SU-DHL-6 (cell line): ENCODE data around the gene SKI.

Experiments
- H2AFZ ChIP-seq: fragments of 200-600 bp; sonication (generic); 2 replicates; pipeline ENCODE4 v1.6.1; 2014; ENCODE audit warnings: low read depth, mild to moderate bottlenecking, moderate library complexity, mixed read lengths, antibody characterized with exemption, low read length; ENCODE audit not compliant: severe bottlenecking
- H3F3A ChIP-seq: fragments of 200-600 bp; shearing (Covaris generic); 2 replicates; pipeline ENCODE4 v1.6.0; 2016; ENCODE audit warnings: antibody characterized with exemption, mild to moderate bottlenecking; ENCODE audit not compliant: insufficient read depth
- H3K27ac ChIP-seq: fragments of 200-600 bp; sonication (generic); 2 replicates; pipeline ENCODE4 v1.5.1; 2016; ENCODE audit warnings: low read depth, mild to moderate bottlenecking, low read length, moderate library complexity, mixed read lengths
- H3K27me3 ChIP-seq: fragments of 200-600 bp; sonication (generic), shearing (Covaris generic); 2 replicates; pipeline ENCODE4 v1.6.0; 2014; ENCODE audit warnings: mild to moderate bottlenecking, low read length
- H3K36me3 ChIP-seq: fragments of 200-600 bp; sonication (generic); 2 replicates; pipeline ENCODE4 v1.6.1; 2014; ENCODE audit warnings: mild to moderate bottlenecking, low read length, mixed read lengths
- H3K4me2 ChIP-seq: fragments of 300-600, 200-600 bp; shearing (Covaris generic), sonication (generic); 2 replicates; pipeline ENCODE4 v1.6.0; 2014; ENCODE audit warnings: low read length, low read depth, mild to moderate bottlenecking; ENCODE audit not compliant: poor library complexity, severe bottlenecking
- H3K4me3 ChIP-seq: fragments of 200-600 bp; sonication (generic); 2 replicates; pipeline ENCODE4 v1.5.1; 2014; ENCODE audit warnings: antibody characterized with exemption, low read length, mild to moderate bottlenecking, mixed read lengths; ENCODE audit not compliant: insufficient read depth, poor library complexity, severe bottlenecking
- H3K79me2 ChIP-seq: fragments of 200-600 bp; sonication (generic); 2 replicates; pipeline ENCODE4 v1.6.1; 2014; ENCODE audit warnings: mild to moderate bottlenecking, low read length, moderate library complexity; ENCODE audit not compliant: insufficient read depth
- H3K9ac ChIP-seq: fragments of 200-600 bp; sonication (generic); 2 replicates; pipeline ENCODE4 v1.7.0; 2014; ENCODE audit warnings: mild to moderate bottlenecking, low read length
- H3K9me2 ChIP-seq: fragments of 200-600 bp; sonication (generic); replicated peaks from 2 replicates; pipeline ENCODE4 v1.6.1; 2014; ENCODE audit warnings: low read length; ENCODE audit not compliant: insufficient read depth
- H3K9me3 ChIP-seq: fragments of 200-600 bp; sonication (generic); 2 replicates; pipeline ENCODE4 v1.6.1; 2014; ENCODE audit warnings: low read length, mixed read lengths; ENCODE audit not compliant: insufficient read depth
- H4K20me1 ChIP-seq: fragments of 200-600 bp; sonication (generic); 2 replicates; pipeline ENCODE4 v1.6.1; 2014; ENCODE audit warnings: low read depth, mild to moderate bottlenecking, antibody characterized with exemption, low read length, moderate library complexity, mixed read lengths
- EZH2phosphoT487 ChIP-seq: fragments of 200-600 bp; sonication (generic), shearing (Covaris generic); conservative IDR thresholded peaks from 2 replicates; pipeline ENCODE4 v1.6.1; 2018; ENCODE audit warnings: mild to moderate bottlenecking, antibody characterized with exemption, low read length, moderate library complexity, mixed read lengths
- TF ChIP-seq, protein P1 (sequence below): fragments of 200-600 bp; sonication (generic); IDR thresholded peaks from one replicate; pipeline ENCODE4 v1.5.1; 2017; ENCODE audit warnings: antibody characterized with exemption, mild to moderate bottlenecking, low read length, moderate library complexity; ENCODE audit not compliant: insufficient read depth, poor library complexity, severe bottlenecking

Gene SKI

DNA sequence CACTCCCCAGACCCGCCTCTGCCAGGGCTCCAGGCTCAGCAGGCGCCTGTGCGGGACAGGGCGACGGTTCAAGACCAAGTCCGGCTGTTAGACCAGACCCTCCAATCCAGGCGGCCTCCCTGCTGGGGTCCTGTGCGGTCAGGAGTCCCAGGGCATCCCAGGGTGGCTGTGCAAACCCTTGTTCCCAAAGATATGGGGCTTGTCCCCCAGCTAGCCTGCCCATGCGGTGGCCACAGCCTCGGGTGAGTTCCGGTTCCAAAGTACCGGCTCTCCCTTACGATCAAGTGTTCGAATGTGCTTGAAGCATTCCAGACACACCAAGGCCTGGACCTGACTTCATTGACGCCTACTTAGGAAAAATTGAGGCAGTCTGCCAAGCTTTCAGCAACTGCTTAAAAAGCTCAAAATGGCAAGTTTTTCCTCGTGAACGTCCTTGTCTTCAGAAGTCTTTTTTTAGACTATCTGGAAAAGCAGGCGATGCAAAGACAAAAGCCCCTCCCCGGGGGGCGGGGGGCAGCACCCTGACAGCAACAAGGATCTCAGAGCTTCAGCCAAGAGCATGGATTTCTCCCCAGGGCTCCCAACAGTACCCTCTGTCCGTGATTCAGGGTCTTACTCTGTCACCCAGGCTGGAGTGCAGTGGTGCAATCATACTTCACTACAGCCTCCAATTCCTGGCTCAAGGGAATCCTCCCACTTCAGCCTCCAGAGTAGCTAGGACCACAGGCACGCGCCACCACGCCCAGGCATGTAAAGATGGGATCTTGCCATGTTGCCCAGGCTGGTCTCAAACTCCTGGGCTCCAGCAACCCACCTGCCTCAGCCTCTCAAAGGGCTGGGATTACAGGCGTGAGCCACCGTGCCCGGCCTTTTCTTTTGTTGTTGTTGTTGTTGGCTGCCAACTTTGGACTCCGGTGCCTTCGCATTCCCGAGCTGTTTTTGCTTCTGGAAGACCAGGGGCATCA, 35.8 kb upstream of the SKI start:
- no peak overlapping the region for H3K4me2 ChIP-seq
- H2AFZ ChIP-seq, result no peak overlapping the region
- H3K9me3 ChIP-seq, result no peaks in the 10 kb centered on the region
- H3K36me3 ChIP-seq, result no peaks in the 10 kb centered on the region
- H3F3A ChIP-seq, result no peaks in the 10 kb centered on the region
- H3K27ac ChIP-seq, result no peak overlapping the region
- no peak overlapping the region for H3K4me3 ChIP-seq
- H4K20me1 ChIP-seq, result no peaks in the 10 kb centered on the region
- no peaks in the 10 kb centered on the region for H3K27me3 ChIP-seq
- H3K79me2 ChIP-seq, result no peaks in the 10 kb centered on the region
- H3K9me2 ChIP-seq, result no peaks in the 10 kb centered on the region
- TF ChIP-seq EZH2phosphoT487, result no peak
- TF ChIP-seq, protein P1, sequence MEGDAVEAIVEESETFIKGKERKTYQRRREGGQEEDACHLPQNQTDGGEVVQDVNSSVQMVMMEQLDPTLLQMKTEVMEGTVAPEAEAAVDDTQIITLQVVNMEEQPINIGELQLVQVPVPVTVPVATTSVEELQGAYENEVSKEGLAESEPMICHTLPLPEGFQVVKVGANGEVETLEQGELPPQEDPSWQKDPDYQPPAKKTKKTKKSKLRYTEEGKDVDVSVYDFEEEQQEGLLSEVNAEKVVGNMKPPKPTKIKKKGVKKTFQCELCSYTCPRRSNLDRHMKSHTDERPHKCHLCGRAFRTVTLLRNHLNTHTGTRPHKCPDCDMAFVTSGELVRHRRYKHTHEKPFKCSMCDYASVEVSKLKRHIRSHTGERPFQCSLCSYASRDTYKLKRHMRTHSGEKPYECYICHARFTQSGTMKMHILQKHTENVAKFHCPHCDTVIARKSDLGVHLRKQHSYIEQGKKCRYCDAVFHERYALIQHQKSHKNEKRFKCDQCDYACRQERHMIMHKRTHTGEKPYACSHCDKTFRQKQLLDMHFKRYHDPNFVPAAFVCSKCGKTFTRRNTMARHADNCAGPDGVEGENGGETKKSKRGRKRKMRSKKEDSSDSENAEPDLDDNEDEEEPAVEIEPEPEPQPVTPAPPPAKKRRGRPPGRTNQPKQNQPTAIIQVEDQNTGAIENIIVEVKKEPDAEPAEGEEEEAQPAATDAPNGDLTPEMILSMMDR, result no peak
- no peak overlapping the region for H3K9ac ChIP-seq

DNA sequence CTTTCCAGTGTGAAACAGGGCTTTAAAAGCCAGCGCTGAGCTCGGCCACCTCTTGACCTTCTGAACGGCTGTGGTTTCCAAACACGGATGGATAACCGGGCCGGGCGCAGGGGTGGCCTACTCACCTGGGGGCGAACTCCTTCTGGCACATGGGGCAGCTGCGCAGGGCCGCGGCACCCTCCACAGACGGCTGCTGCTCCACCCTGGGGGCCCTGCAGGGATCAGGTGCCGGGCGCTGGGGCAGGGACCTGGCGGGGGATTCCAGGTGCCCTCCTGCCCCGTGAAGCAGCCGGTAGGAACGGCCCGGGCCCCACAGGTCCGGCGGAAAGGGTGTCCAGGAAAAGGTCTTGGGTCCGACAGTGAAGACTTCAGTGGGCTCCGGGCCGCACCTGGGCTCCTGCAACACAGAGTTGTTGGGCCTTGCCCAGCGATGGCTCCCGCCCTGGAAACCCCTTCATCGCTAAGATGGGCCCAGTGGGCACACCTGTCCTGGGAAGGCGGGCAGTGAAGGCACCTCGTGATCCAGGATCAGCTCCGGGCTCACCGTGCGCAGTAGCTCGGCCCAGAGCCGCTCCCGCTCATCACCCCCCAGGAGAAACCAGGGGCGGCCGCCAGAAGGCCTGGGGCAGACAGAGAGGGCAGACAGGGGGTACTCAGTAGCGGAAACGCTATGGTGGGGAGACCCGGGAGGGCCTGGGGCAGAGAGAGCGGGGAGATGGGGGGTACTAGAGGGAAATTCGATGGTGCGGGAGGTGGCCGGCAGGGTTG, 34.4 kb upstream of the SKI start:
- Histone ChIP-seq H3K4me3 (no peak overlapping the region), H3F3A (no peaks in the 10 kb centered on the region), H3K36me3 (no peaks in the 10 kb centered on the region), H3K79me2 (no peaks in the 10 kb centered on the region), H2AFZ (no peak overlapping the region), H4K20me1 (no peaks in the 10 kb centered on the region), H3K4me2 (peak overlapping the region; percentile 42), H3K27ac (no peak overlapping the region), H3K9ac (no peak overlapping the region), H3K9me2 (no peaks in the 10 kb centered on the region), H3K27me3 (no peaks in the 10 kb centered on the region), H3K9me3 (no peaks in the 10 kb centered on the region)
- TF ChIP-seq, protein P1, result no peak
- no peak for TF ChIP-seq EZH2phosphoT487

DNA sequence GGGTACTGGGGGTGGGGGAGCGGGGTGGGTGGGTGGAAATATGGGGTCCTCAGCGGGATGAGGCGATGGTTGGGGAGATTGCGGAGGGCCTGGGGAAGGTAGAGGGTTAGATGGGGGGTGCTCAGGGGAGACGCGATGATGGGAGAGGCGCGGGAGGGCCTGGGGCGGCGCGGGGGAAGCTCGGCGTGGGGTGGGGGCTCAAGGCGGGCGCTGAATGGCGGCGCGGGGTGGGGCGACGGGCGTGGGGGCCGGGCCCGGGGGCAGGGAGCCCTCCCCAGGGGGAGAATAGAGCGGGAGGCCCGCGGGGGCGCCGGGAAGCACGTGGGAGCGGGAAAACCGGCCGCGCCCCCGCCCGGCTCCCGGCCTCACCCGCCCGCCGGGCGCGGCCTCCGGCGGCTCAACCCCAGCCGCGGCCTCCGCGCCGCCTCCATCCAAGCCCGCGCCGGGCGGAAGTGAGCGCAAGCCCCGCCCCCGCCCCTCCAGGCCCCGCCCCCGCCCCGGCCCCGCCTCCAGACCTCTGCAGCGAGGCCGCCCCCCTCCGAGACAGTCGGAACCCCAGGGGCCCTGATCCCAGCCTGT, 33.7 kb upstream of the SKI start, which contains the start of gene FAAP20:
FAAP20 (minus strand) TSS at position 454 of the 579 bp plus-strand sequence; CDS start at position 431, 23 bp downstream.
- no peaks in the 10 kb centered on the region for H3K9me2 ChIP-seq
- H3K36me3 ChIP-seq, result no peaks in the 10 kb centered on the region
- no peaks in the 10 kb centered on the region for H3K9me3 ChIP-seq
- no peaks in the 10 kb centered on the region for H3K27me3 ChIP-seq
- H4K20me1 ChIP-seq, result no peaks in the 10 kb centered on the region
- H2AFZ ChIP-seq, result peak within 1 kb of the TSS; percentile 98
- peak within 1 kb of the TSS; percentile 89 for H3K4me2 ChIP-seq
- peak within 1 kb of the TSS; percentile 72 for H3K4me3 ChIP-seq
- no peaks in the 10 kb centered on the region for H3K79me2 ChIP-seq
- no peaks in the 10 kb centered on the region for H3F3A ChIP-seq
- H3K9ac ChIP-seq, result peak within 1 kb of the TSS; percentile 62
- peak within 1 kb of the TSS; percentile 54 for H3K27ac ChIP-seq
- TF ChIP-seq, protein P1, result no peak
- TF ChIP-seq EZH2phosphoT487, result no peak
